ENCODE data around the gene TENM4.

TENM4 gene

DNA sequence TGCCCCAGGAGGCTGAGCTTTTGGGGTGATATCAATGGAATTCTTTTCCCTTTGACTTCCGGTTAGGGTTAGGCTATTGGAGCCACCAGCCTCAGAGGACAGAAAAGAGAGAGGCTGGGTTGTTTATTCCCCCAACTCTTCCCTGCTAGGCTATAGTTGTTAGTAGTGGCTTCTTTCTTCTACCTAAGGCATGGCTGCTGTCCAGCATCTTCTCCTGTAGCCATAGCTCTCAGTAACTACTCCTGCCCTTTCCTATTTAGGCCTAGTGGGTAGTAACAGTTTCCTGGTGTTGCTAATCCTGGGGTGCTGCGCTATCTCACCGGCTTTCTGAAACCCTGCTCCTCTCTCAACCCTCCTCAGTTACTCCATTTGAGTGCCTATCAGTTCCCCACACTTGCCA lies 184.9 kb downstream of the TENM4 start:
- H3K4me3 ChIP-seq (ENCODE audit: low read depth, low read length): no peak overlapping the region
- DNase-seq (ENCODE audit: low read depth): no peak
- TF ChIP-seq, protein P1, sequence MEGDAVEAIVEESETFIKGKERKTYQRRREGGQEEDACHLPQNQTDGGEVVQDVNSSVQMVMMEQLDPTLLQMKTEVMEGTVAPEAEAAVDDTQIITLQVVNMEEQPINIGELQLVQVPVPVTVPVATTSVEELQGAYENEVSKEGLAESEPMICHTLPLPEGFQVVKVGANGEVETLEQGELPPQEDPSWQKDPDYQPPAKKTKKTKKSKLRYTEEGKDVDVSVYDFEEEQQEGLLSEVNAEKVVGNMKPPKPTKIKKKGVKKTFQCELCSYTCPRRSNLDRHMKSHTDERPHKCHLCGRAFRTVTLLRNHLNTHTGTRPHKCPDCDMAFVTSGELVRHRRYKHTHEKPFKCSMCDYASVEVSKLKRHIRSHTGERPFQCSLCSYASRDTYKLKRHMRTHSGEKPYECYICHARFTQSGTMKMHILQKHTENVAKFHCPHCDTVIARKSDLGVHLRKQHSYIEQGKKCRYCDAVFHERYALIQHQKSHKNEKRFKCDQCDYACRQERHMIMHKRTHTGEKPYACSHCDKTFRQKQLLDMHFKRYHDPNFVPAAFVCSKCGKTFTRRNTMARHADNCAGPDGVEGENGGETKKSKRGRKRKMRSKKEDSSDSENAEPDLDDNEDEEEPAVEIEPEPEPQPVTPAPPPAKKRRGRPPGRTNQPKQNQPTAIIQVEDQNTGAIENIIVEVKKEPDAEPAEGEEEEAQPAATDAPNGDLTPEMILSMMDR (conservative IDR thresholded peaks at IDR 0.05; ENCODE audit: low read depth, low read length): no peak

DNA sequence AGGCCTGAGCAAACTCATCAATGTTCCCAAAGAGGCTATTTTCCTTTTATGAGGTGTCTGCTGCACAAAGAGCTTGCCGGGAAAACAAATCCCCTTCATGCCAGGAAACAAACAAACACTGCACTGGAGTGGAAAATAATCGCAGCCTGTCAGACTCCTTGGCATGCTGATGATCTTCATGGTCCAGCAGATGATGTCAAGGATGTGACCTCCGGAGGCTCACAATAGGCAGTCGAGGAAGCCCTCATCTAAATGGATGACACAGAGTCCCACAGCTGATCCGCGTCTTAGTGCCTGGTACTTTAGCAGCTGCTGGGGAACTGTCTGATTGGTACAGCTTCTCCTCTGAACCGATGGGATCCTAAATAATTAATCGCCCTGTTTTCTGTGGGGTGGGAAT lies 187.6 kb downstream of the TENM4 start:
- DNase-seq (ENCODE audit: low read depth): no peak
- TF ChIP-seq, protein P1 (conservative IDR thresholded peaks at IDR 0.05; ENCODE audit: low read depth, low read length): no peak
- H3K4me3 ChIP-seq (ENCODE audit: low read depth, low read length): no peak overlapping the region

DNA sequence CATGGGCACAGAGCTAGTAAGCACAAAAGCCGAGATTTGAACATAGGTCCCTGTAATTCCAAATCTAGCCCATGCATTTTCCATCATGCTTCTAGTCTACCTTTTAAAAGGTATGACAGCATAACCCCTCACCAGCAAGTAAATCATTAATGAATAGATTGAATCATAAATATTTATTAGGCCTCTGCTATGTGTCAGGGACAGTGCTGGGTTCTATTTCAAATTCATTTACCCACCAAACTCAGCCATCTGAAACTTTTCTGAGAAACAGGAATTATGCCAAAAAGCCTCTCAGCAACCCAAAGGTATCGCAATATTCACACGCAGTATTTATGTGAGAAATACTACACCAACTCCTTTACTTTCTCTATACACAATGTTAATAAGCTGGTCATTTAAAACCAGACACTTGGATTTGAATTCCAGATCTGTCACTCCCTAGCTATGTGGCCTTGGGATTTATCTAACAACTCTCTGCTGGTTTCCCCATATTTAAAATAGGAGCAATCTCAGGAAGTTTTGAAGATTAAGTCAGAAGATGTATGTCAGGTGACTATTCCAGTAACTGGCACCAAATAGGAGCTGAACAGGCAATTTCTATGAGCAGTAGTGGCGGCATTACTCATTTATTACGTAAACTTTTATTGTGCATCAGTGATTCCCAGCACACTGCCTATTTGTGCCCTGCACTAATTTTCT lies 191.4 kb downstream of the TENM4 start:
- no peak overlapping the region for H3K4me3 ChIP-seq (ENCODE audit: low read depth, low read length)
- TF ChIP-seq, protein P1 (conservative IDR thresholded peaks at IDR 0.05; ENCODE audit: low read depth, low read length): no peak
- DNase-seq (ENCODE audit: low read depth): no peak

DNA sequence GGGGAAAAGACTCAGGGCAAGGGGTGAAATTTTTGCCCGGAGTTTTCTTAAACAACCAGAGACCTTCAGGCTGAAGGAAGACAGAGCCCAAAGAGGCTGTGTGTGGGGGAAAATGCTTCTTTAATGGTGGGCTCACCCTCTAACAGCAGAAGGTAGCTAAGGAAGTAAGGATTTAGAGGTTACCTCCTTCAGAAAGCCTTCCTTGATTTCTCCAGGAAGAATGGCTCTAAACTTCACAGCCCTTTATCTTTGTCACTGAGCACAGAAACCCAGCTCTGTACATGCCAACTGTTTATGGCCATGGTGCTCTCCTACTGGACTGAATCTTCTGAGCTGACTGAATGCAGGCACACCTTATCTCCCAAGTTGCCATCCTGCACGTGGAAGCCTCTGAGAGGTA lies 196.0 kb downstream of the TENM4 start:
- TF ChIP-seq, protein P1 (conservative IDR thresholded peaks at IDR 0.05; ENCODE audit: low read depth, low read length): no peak
- no peak overlapping the region for H3K4me3 ChIP-seq (ENCODE audit: low read depth, low read length)
- DNase-seq (ENCODE audit: low read depth): no peak

DNA sequence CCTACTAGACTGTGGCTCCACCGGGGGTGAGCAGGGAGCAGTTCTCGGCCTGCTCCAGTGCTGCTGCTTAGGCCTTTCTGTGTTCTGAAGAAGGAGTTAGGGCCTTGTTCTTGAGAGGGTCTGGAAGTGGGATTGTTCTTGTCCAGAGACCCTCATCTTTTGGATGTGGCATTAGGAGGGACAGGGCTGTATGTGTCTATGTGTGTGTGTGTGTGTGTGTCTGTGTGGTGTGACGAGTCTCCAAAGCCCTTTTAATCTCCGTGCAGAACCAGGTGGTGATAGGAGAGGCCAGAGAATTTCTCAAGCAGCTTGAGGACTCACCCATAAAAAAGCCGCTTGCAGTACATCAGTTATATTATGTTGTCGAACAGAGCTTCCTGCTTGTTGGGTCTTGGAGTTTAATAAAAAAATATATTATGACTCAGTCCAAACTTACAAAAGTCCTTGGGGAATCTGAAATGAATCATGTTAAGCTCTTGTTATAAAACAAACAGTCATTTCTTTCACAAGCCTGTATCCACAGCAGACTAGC lies 196.5 kb downstream of the TENM4 start:
- TF ChIP-seq, protein P1 (conservative IDR thresholded peaks at IDR 0.05; ENCODE audit: low read depth, low read length): no peak
- no peak overlapping the region for H3K4me3 ChIP-seq (ENCODE audit: low read depth, low read length)
- peak; percentile 94 for DNase-seq (ENCODE audit: low read depth)

DNA sequence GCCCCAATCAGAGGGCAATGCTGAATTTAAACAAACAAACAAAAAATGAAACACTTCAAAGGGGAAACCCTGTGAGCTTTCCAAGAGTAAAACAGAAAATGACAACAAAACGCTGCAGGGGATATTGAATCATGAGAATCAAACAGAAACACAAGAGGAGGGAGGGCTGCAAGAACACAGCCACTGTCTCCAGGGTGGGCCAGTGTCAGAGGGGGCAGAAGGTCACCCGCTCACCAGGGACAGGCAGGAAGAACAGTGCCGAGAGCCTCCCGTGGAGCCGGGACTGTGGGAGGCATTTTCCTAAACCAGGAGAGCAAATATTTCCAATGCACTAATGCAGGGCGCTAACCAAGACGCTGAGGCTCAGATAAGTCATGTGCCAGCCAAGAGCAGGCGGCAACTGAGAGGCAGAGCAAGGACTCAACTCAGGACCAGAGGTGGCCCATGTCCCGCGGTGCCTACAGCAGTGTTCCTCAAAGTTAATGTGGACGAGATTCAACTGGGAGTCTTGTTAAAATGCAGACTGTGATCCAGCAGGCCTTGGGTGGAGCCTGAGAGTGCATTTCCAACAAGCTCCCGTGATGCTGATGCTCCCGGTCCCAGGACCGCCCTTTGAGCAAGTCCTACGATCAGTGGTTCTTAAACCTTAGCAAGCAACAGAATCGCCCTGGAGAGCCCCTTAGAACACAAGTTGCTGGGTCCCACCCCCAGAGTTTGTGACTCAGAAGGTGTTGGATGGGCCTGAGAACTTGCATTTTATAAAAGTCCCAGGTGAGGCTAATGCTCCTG lies 197.2 kb downstream of the TENM4 start:
- DNase-seq (ENCODE audit: low read depth): peak; percentile 62
- TF ChIP-seq, protein P1 (conservative IDR thresholded peaks at IDR 0.05; ENCODE audit: low read depth, low read length): no peak
- H3K4me3 ChIP-seq (ENCODE audit: low read depth, low read length): no peak overlapping the region

Measured in choroid plexus epithelial cell (primary cell).